Subcutaneous adipose tissue (tissue), 4 donors: ENCODE measurements around the gene NECTIN3. TPM values are rescaled to one million over a fixed set of nuclear protein-coding genes. Genes with fewer than 3 reads are reported as not detected.

Experiments
- CTCF ChIP-seq: fragments of 450-650 bp; IDR thresholded peaks from one replicate; pipeline ENCODE4 v1.5.1; 2016; ENCODE audit warnings: low read depth, mild to moderate bottlenecking, control low read depth, antibody characterized with exemption, moderate library complexity
- total RNA-seq, 4 donors: library from RNA; depleted of rRNA; stranded (reverse); fragments of >200 nt; gene quantifications; one replicate each; pipeline ENCODE4 v1.1.0, GENCODE V29; 2016

The NECTIN3 gene
- total RNA-seq, 4 donors from 2014 or later = 19.4 to 36.7 (median 29.4) TPM

GRCh38 chr3:111070772-111071256 lies 802 bp upstream of the NECTIN3 start:
- TF ChIP-seq CTCF = no peak

GRCh38 chr3:111072031-111072921 lies 660 bp downstream of the NECTIN3 start:
- no peak for TF ChIP-seq CTCF

GRCh38 chr3:111073218-111073617 lies 1.6 kb downstream of the NECTIN3 start:
- TF ChIP-seq CTCF = no peak

GRCh38 chr3:111076732-111077131 lies 5.1 kb downstream of the NECTIN3 start:
- TF ChIP-seq CTCF = no peak

DNA sequence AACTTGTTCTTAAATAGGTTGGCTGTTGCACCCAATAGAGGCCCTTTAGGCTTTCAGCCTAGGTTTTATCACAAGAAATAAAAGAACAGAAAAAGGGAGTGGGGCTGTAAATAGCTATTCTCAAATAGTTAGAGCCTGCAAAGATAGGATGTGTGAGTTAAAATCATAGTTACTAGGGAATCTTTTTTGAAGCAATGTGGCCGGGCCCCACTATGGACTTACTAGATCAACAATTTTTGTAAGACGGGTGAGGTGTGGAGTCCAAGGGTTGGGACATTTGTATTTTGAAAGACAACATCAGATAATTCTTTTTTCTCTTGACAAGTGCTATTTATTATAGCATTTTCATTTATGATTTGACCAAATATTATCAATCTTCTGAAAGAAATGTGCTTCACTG lies 5.8 kb downstream of the NECTIN3 start:
- no peak for TF ChIP-seq CTCF

DNA sequence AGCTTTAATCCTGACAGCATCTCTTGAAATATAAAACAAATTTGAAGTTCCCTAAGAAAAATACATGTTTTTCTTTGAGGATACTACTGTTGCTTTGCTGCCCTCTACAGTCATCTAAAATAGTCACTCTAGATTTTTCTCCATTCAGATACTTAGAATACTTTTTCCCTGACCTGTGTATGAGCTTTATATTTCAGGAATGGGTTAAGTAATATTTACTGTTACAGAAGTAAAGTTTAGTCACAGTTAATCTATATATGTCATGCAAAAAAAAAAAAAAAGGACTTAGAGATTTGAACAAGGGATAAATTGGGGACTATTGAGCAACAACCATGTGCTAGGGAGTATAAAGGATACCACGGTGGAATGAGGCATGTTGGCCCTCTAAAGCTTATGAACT lies 8.8 kb downstream of the NECTIN3 start:
- no peak for TF ChIP-seq CTCF

DNA sequence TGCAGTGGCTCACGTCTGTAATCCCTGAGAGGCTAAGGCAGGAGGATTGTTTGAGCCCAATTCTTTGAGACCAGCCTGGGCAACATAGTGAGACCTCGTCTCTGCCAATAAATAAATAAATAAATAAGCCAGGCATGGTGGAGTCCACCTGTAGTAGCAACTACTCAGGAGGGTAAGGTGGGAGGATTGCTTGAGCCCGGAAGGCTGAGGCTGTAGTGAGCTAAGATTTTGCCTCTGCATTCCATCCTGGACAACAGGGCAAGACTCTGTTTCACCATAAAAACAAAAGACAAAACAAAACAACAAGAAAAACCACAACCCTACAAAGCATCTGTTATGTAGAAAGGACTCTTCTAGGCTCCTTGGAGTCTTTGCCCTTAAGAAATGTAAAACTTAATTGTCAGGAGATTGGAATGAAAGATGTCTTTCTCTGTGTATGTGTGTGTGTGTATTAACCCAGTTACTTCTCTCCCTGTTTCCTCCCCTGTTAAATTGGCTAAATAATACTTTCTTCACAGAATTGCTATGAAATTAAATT lies 9.5 kb downstream of the NECTIN3 start:
- TF ChIP-seq CTCF = no peak
